CD4-positive, alpha-beta T cell (primary cell): Measurements from ENCODE around the gene RNF144B. TPM values are rescaled to one million over a fixed set of nuclear protein-coding genes. Genes with fewer than 3 reads are reported as not detected.

ENCODE experiments used
- ATAC-seq: fragments of 200-7000 bp; cut with Tn5 transposase; one replicate; pipeline ENCODE4 v1.10.0; 2022; ENCODE audit warnings: mild to moderate bottlenecking; ENCODE audit not compliant: poor library complexity
- CTCF ChIA-PET: fragments of 350-600 bp; sonication (Branson Sonifier 250); formaldehyde crosslinking; loops from one replicate; lab custom pipeline; 2021; ENCODE audit warnings: antibody characterized with exemption, inconsistent platforms; lab: Charles Lee
- POLR2A ChIA-PET: fragments of 350-600 bp; sonication (Branson Sonifier 250); formaldehyde crosslinking; loops from one replicate; lab custom pipeline; 2021; ENCODE audit warnings: antibody characterized with exemption, inconsistent platforms; lab: Charles Lee
- DNase-seq, 14 experiments: peaks; one replicate each; pipeline ENCODE4 v3.0.0-alpha.2; 2013 to 2020; ENCODE audit warnings: mixed read lengths in 2 of 14
- H3K27ac ChIP-seq, 2 donors: one replicate each; pipeline versions ENCODE4 v1.5.1 to v1.7.0; 2013; ENCODE audit warnings: low read length in 2 of 2, low read depth in 1 of 2, mild to moderate bottlenecking in 1 of 2
- H3K27me3 ChIP-seq, 2 experiments: 1 replicate in 1 of 2; 2 replicates in 1 of 2; pipeline versions ENCODE4 v1.6.1 to v1.7.0; 2013; ENCODE audit warnings: low read length in 2 of 2, control low read depth in 1 of 2, mild to moderate bottlenecking in 1 of 2, moderate library complexity in 1 of 2; ENCODE audit not compliant: insufficient read depth in 2 of 2, control insufficient read depth in 1 of 2
- H3K36me3 ChIP-seq: one replicate; pipeline ENCODE4 v1.6.1; 2013; ENCODE audit warnings: low read length, control low read depth; ENCODE audit not compliant: insufficient read depth
- H3K4me1 ChIP-seq: one replicate; pipeline ENCODE4 v1.6.1; 2013; ENCODE audit warnings: low read length, control low read depth; ENCODE audit not compliant: insufficient read depth
- H3K4me3 ChIP-seq: one replicate; pipeline ENCODE4 v1.5.1; 2013; ENCODE audit warnings: mild to moderate bottlenecking, low read length, moderate library complexity
- H3K9me3 ChIP-seq, 2 experiments: 1 replicate in 1 of 2; 2 replicates in 1 of 2; pipeline versions ENCODE4 v1.6.1 to v1.7.0; 2013; ENCODE audit warnings: low read length in 2 of 2, mild to moderate bottlenecking in 2 of 2, control low read depth in 1 of 2, moderate library complexity in 1 of 2; ENCODE audit not compliant: control insufficient read depth in 1 of 2, insufficient read depth in 1 of 2
- H3K27ac Mint-ChIP-seq: one replicate; pipeline ENCODE4 v1.8.0; 2020; ENCODE audit warnings: mixed read lengths
- H3K27me3 Mint-ChIP-seq: one replicate; pipeline ENCODE4 v1.8.0; 2021; ENCODE audit warnings: mixed read lengths
- H3K36me3 Mint-ChIP-seq: one replicate; pipeline ENCODE4 v1.8.0; 2021; ENCODE audit warnings: low read depth, mixed read lengths
- H3K4me1 Mint-ChIP-seq: one replicate; pipeline ENCODE4 v1.8.0; 2021; ENCODE audit warnings: low read depth, mixed read lengths
- H3K4me3 Mint-ChIP-seq: one replicate; pipeline ENCODE4 v1.8.0; 2020; ENCODE audit warnings: mild to moderate bottlenecking, mixed read lengths
- H3K9me3 Mint-ChIP-seq: one replicate; pipeline ENCODE4 v1.8.0; 2020; ENCODE audit warnings: mixed read lengths
- CTCF ChIP-seq: fragments of 200-600 bp; IDR thresholded peaks from one replicate; pipeline ENCODE4 v1.8.0; 2022; ENCODE audit warnings: antibody characterized with exemption, mild to moderate bottlenecking
- intact Hi-C, 2 experiments: fragments of 100-400 bp; cut with DNase I in 1 of 2; cut with micrococcal nuclease in 1 of 2; formaldehyde crosslinking; loops; one replicate each; pipeline versions ENCODE4 v1.15.1 to v1.9.0; 2023 to 2025; cut with DNase I, micrococcal nuclease
- total RNA-seq, 174 experiments: library from RNA in 2 of 174; stranded (reverse) in 2 of 174; gene quantifications; one replicate each; pipeline ENCODE4 v1.2.3 and lab custom pipeline; 2021 to 2026

The RNF144B gene
- total RNA-seq, 2 experiments from 2014 or later, result 2.3 to 3.5 TPM

GRCh38 chr6:18513253-18513798 lies 126.2 kb downstream of the RNF144B start:
- DNase-seq (no peak), ATAC-seq (no peak)
- Mint-ChIP-seq H3K9me3 (no peaks in the 10 kb centered on the region), H3K27me3 (peaks cover 11% of the 10 kb centered on the region), H3K27ac (no peak overlapping the region), H3K4me3 (no peak overlapping the region), H3K36me3 (no peaks in the 10 kb centered on the region), H3K4me1 (no peaks in the 10 kb centered on the region)
- Histone ChIP-seq H3K4me3 (no peak overlapping the region), H3K4me1 (no peaks in the 10 kb centered on the region), H3K36me3 (no peaks in the 10 kb centered on the region), H3K27me3 (no peaks in the 10 kb centered on the region), H3K9me3 (no peaks in the 10 kb centered on the region), H3K27ac (no peak overlapping the region)
- POLR2A ChIA-PET, result no interaction called here
- CTCF ChIA-PET, result interaction anchor here (0.6 kb wide), 1 partner anchor 194 kb away, joined by 3 read pairs; no protein-coding TSS in a partner anchor
- TF ChIP-seq CTCF, result no peak
- intact Hi-C loops, result no loop called here

GRCh38 chr6:18514180-18514579 lies 127.0 kb downstream of the RNF144B start:
- TF ChIP-seq CTCF, result no peak
- intact Hi-C loops, result no loop called here
- Mint-ChIP-seq H3K27me3 (peaks cover 17% of the 10 kb centered on the region), H3K9me3 (no peaks in the 10 kb centered on the region), H3K4me1 (no peaks in the 10 kb centered on the region), H3K4me3 (no peak overlapping the region), H3K27ac (no peak overlapping the region), H3K36me3 (no peaks in the 10 kb centered on the region)
- no peaks in the 10 kb centered on the region for H3K27me3 ChIP-seq
- POLR2A ChIA-PET, result no interaction called here
- ATAC-seq (no peak), DNase-seq (no peak)
- H3K27ac ChIP-seq, result no peak overlapping the region
- H3K9me3 ChIP-seq, result no peaks in the 10 kb centered on the region
- no peaks in the 10 kb centered on the region for H3K4me1 ChIP-seq
- H3K4me3 ChIP-seq, result no peak overlapping the region
- H3K36me3 ChIP-seq, result no peaks in the 10 kb centered on the region
- CTCF ChIA-PET, result interaction anchor here (0.7 kb wide), 1 partner anchor 21 kb away, joined by 5 read pairs; no protein-coding TSS in a partner anchor

DNA sequence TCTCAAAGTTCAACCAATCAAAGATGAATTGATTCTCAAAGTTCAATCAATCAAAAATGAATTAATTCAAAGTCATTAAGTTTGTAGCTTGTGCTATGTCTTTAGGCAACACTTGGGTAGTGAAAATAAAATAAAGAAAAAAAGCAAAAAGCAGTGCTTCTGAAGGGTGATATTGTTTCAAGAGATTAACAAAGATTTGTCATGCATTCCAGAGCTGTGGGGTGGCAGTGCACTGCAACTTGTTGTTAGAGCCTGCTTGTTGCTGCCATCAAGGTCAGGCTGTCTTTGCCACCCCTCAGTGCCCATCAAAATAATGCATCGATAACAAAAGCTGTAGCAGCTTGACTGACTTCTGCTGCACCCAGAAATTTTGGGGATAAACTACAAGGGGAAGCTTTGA lies 128.6 kb downstream of the RNF144B start:
- Histone ChIP-seq H3K27ac (no peak overlapping the region), H3K4me1 (no peaks in the 10 kb centered on the region), H3K9me3 (no peaks in the 10 kb centered on the region), H3K36me3 (no peaks in the 10 kb centered on the region), H3K27me3 (no peaks in the 10 kb centered on the region), H3K4me3 (no peak overlapping the region)
- intact Hi-C loops, result no loop called here
- no peak for TF ChIP-seq CTCF
- DNase-seq (no peak), ATAC-seq (no peak)
- Mint-ChIP-seq H3K4me3 (no peak overlapping the region), H3K9me3 (no peaks in the 10 kb centered on the region), H3K27ac (no peak overlapping the region), H3K4me1 (no peaks in the 10 kb centered on the region), H3K36me3 (no peaks in the 10 kb centered on the region), H3K27me3 (peaks cover 17% of the 10 kb centered on the region)
- POLR2A ChIA-PET, result no interaction called here
- CTCF ChIA-PET, result no interaction called here

Other genes with a start within 250 kb of the RNF144B start
- gene TPMT, start 232.3 kb upstream of the RNF144B start, total RNA-seq, result 1 to 10 TPM; 3.2 to 3.3 TPM
- gene KDM1B, start 231.9 kb upstream of the RNF144B start, total RNA-seq, result 1 to 10 TPM; 4.4 to 6.0 TPM
- 10 to 100 TPM; 52.7 to 56.7 TPM for gene DEK, start 122.8 kb upstream of the RNF144B start, total RNA-seq